Hematopoietic multipotent progenitor cell treated with erythropoietin and hydrocortisone succinate and interleukin-3 and kit ligand, for 6 days (in vitro differentiated cells): Measurements from ENCODE around the gene TMBIM1.

ENCODE experiments used
- DNase-seq: peaks from one replicate; pipeline ENCODE4 v3.0.0-alpha.2; 2015

TMBIM1 gene

DNA sequence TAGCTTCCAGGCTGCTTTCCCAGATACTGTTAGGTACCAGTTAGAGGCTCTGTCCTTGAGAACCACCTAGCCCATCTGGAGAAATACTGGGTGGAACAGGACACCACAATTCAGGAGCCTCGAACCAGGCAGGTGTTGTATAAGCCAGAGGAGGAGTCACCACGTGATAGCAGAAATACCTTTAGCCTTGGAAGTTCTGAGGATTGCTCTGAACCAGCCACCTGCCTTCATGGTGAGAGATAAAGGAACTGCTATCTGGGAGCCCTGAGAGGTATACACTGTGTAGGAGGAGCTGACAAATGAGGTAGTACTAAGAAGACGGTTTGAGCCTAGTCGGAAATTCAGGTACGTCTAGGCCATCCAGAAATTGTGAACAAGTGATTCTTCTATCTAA lies 39.1 kb downstream of the TMBIM1 start:
- no peak for DNase-seq

DNA sequence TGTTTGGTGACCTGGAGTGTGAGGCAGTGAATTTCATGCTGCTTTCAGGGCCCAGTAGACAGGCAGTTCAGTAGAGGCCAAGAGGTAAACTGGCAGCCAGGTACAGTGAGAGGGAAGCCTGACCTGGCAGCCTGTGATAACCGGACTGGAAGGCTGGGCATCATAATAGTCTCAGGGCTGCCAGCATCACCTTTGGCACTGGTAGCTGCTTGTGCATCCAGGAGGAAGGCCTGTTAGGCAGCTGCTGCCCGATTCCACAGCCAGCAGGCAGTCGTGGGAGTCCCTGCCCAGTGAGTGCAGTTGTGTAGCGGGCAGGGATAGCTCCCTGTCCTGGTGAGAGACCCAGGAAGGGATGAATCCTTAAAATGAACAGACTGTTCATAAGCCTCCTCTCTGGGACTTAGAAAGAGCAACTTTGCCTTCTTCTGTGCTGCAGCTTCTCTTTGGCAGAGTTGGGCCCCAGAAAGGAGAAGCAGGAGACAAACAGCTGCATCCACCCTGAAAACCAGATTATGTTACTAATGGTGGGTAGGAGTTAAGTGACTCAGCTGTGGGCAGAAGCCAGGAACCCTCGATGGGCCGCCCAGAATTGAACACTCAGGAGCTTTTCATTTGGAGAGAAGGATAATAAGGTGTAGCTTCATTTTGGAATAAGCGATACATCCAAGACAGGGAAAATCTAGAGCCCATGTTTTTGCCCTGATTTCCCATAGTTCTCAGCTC lies 39.6 kb downstream of the TMBIM1 start:
- no peak for DNase-seq

- DNase-seq = no peak
Measured at GRCh38 chr2:218249691-218250090, 42.6 kb downstream of the TMBIM1 start.

GRCh38 chr2:218245214-218245613 lies 47.1 kb downstream of the TMBIM1 start:
- DNase-seq = no peak

DNA sequence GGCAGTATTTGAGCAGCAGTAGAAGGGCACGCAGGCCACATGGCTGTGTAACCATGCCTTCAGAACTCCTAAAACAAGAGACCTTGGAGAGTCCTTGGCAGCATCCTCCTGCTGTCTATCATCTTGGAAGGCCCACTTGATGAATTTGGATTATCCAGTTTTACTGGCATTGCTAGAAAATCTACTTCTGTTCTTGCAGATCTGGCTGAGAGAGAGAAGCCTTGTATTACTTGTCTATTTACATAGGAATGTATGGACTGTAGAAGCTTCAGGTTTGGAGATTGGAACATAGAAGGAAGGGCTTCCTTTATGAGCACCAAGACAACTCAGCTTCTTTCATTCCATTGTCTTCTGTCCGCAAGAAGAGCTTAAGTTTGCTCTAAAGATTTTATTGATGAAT lies 47.6 kb downstream of the TMBIM1 start:
- no peak for DNase-seq

GRCh38 chr2:218244204-218244603 lies 48.1 kb downstream of the TMBIM1 start:
- DNase-seq = no peak

DNA sequence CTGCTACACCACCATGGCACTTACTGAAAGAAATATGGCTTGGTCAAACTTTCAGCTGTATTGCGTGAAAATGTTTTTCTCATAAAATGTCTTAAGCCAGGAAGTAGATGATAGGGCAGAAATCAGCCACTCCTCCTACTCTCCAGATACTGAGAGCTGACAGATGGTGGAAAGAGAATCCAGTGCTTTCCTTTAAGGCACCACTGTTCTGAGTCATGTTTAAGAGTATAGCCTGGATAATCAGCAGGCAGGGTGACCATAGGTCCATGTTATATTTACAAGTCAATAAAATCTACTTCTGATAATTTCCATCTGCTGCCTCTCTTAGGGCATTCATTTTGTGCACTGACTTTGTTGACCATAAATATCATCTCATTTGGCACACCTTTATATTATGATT lies 53.4 kb downstream of the TMBIM1 start:
- DNase-seq = no peak

GRCh38 chr2:218236829-218237228 lies 55.5 kb downstream of the TMBIM1 start:
- DNase-seq = no peak

- DNase-seq = no peak
Measured at GRCh38 chr2:218235017-218235416, 57.3 kb downstream of the TMBIM1 start.

DNA sequence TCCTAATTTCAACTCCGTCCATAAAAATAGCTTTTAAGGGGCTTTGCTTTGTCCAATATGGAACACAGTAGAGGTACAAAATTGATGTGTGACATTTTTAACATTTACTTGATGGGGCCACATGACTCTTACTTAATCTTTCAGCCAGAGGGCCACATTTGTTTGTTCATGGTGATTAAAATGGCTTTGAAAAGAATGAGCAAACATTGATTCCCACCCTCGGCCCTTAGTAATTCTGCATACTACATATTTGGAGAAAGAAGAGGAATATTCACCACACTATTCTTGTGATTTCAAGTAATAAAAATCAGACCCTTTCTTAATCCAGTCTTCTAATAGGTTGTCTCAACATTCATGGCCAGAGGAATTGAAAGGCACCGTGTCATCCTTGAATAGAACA lies 57.8 kb downstream of the TMBIM1 start:
- DNase-seq = no peak

DNA sequence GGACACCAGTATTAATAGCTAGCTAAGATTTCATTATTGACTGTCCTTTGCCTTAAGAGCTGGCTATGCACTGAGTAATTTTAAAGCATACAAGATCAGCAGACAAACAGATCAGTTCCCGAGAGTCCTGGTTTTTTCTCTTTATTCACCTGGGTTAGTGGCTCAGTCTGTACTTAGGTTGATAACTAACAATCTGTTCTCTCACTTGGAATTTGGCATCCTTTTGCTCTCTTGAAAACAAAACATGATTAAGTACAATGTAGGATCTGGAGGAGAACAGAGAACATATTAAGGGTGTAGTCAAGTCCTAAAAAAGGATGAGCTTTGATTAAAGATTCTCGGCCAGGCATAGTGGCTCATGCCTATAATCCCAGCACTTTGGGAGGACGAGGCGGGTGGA lies 58.8 kb downstream of the TMBIM1 start:
- DNase-seq = no peak

DNA sequence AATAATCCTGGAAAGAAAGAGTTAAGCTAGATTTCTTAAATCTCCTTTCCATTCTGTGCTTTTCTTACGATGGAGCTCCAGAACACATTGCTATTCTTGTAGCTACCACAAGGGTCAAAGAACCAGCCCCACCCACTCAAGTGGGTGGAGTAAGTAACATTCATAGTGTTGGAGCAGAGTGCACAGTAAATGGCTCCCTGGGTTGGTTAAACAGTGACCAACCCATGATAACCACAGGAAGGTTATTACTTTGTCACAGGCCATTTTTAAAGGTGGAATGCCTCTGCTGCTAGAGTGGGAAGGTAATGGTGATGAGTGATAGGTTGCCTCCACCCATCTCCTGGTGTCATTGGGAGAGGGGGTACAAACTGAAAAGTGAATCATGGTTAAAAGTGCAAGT lies 61.4 kb downstream of the TMBIM1 start:
- peak; percentile 82 for DNase-seq

GRCh38 chr2:218229851-218230250 lies 62.5 kb downstream of the TMBIM1 start:
- DNase-seq = peak; percentile 22

DNA sequence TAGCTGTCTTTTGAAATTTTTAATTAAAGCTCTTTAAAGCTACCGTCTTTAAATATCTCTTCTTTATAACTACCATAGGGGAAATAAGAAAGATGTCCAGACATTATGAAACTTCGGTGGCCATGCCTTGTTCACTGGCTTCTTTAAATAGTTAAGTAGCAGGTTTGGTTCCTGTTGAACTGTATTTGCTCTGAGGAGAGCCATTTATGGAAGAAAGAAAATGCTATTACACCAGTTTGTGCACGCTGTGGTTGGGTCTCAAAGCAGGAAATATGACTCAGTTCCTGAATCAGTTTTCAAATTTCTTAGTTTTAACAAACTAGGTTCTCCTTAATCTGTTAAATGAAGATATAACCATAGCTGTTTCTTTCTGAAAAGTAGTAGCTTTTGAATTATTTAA lies 63.1 kb downstream of the TMBIM1 start:
- DNase-seq = peak; percentile 70

DNA sequence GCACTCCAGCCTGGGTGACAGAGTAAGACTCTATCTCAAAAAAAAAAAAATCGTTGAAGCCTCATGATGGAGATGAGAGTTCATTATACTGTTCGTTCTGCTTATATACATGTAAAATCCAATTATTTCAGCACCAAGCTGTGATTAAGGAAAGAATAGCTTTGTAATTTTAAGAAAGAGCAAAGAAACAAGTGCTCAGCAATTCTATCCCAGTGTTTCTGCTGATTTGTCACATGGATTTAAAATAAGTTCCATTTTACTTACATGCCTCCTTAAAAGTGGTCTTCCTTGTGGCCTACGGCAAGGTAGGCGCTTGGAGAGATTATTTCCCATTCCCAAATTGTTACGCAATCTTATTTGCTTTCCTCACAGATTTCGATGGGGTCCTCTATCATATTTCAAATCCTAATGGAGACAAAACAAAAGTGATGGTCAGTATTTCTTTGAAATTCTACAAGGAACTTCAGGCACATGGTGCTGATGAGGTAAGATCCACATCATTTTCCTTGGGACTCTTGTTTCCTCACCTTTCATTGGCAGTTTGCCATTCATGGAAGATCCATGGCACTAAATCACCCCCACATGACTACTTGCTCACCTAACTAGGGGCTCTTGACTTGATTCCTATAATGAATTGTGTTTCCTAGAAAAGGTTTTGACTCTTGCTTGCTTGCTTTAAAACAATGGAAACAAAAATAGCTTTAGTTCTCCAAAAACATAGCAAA lies 63.8 kb downstream of the TMBIM1 start:
- DNase-seq = no peak

- DNase-seq = no peak
Measured at GRCh38 chr2:218226903-218227302, 65.4 kb downstream of the TMBIM1 start.
